Gastrocnemius medialis (tissue), 4 donors: Measurements from ENCODE around the gene ARHGEF6. TPM values are rescaled to one million over a fixed set of nuclear protein-coding genes. Genes with fewer than 3 reads are reported as not detected.

ENCODE experiments used
- ATAC-seq, 2 donors: fragments of 150-250 bp; one replicate each; pipeline ENCODE4 v1.9.1; 2016
- DNase-seq, 2 donors: peaks; one replicate each; pipeline ENCODE4 v3.0.0-alpha.2; 2019
- H3K27ac ChIP-seq, 4 donors: fragments of 200-600 bp; sonication (generic); 1 replicate in 1 of 4; 2 replicates in 3 of 4; pipeline ENCODE4 v1.5.1; 2016 to 2018; ENCODE audit warnings: mild to moderate bottlenecking in 2 of 4, moderate library complexity in 1 of 4
- H3K27me3 ChIP-seq, 3 donors: fragments of 200-600 bp; sonication (generic) in 2 of 3; 1 replicate in 1 of 3; 2 replicates in 2 of 3; pipeline versions ENCODE4 v1.5.1 to v1.6.0; 2016 to 2019; ENCODE audit warnings: mild to moderate bottlenecking in 1 of 3, moderate library complexity in 1 of 3
- H3K36me3 ChIP-seq, 2 donors: fragments of 200-600 bp; sonication (generic) in 1 of 2; one replicate each; pipeline ENCODE4 v1.5.1; 2017 to 2018
- H3K4me1 ChIP-seq, 2 donors: fragments of 200-600 bp; sonication (generic) in 1 of 2; one replicate each; pipeline ENCODE4 v1.5.1; 2016 to 2017; ENCODE audit warnings: mild to moderate bottlenecking in 2 of 2
- H3K4me3 ChIP-seq, 4 donors: fragments of 200-600 bp; sonication (generic) in 3 of 4; 1 replicate in 1 of 4; 2 replicates in 3 of 4; pipeline ENCODE4 v1.5.1; 2016 to 2019; ENCODE audit warnings: mild to moderate bottlenecking in 2 of 4
- H3K9me3 ChIP-seq, 3 donors: fragments of 200-600 bp; sonication (generic) in 2 of 3; 1 replicate in 1 of 3; 2 replicates in 2 of 3; pipeline ENCODE4 v1.5.1; 2016 to 2019
- CTCF ChIP-seq, 5 experiments: fragments of 450-650 bp in 3 of 5; fragments of 200-600 bp in 2 of 5; sonication (generic) in 2 of 5; IDR thresholded peaks in 4 of 5; conservative IDR thresholded peaks in 1 of 5; 1 replicate in 4 of 5; 2 replicates in 1 of 5; pipeline ENCODE4 v1.5.1; 2016 to 2019; ENCODE audit warnings: antibody characterized with exemption in 5 of 5, mild to moderate bottlenecking in 3 of 5, moderate library complexity in 3 of 5
- POLR2A ChIP-seq, 2 donors: fragments of 450-650 bp; IDR thresholded peaks; one replicate each; pipeline ENCODE4 v1.6.1; 2017; ENCODE audit warnings: antibody characterized with exemption in 2 of 2, mild to moderate bottlenecking in 2 of 2, moderate library complexity in 2 of 2
- in situ Hi-C, 4 donors: fragments of 200-750 bp; cut with MboI; loops; one replicate each; pipeline versions ENCODE4 v1.15.0 to v1.8.0; 2017; ENCODE audit warnings: low sequenced_read_pairs in 4 of 4
- intact Hi-C: fragments of 100-400 bp; cut with DNase I; formaldehyde crosslinking; loops from one replicate; pipeline ENCODE4 v1.15.1; 2023; ENCODE audit warnings: low total_unique reads
- total RNA-seq, 4 donors: library from RNA; depleted of rRNA; stranded (reverse); fragments of >200 nt; gene quantifications; one replicate each; pipeline versions ENCODE4 v1.1.0 to v1.2.3, GENCODE V29; 2016

Gene ARHGEF6
- total RNA-seq, 4 donors from 2014 or later: 15.0 to 29.9 (median 24.5) TPM

- no peaks in the 10 kb centered on the region for H3K27me3 ChIP-seq
- in situ Hi-C loops: no loop called here
- no peak overlapping the region for H3K27ac ChIP-seq
- no peaks in the 10 kb centered on the region for H3K36me3 ChIP-seq
- DNase-seq (no peak), ATAC-seq (no peak)
- no peak overlapping the region for H3K4me3 ChIP-seq
- peaks cover 0 to 4% of the 10 kb centered on the region in 2 donors for H3K4me1 ChIP-seq
- intact Hi-C loops: no loop called here
- H3K9me3 ChIP-seq: no peaks in the 10 kb centered on the region
- TF ChIP-seq POLR2A (IDR thresholded peaks at IDR 0.05) (no peak), CTCF (IDR thresholded peaks at IDR 0.05 in 4 of 5, conservative IDR thresholded peaks at IDR 0.05 in 1 of 5) (no peak)
Observed at GRCh38 chrX:136650811-136651210, 129.9 kb downstream of the ARHGEF6 start.

- in situ Hi-C loops (no loop called here), intact Hi-C loops (no loop called here)
- TF ChIP-seq POLR2A (IDR thresholded peaks at IDR 0.05) (no peak), CTCF (IDR thresholded peaks at IDR 0.05 in 4 of 5, conservative IDR thresholded peaks at IDR 0.05 in 1 of 5) (no peak)
- ATAC-seq: no peak
- no peak for DNase-seq
- H3K4me3 ChIP-seq: no peak within 1 kb of the TSS
- H3K9me3 ChIP-seq: no peaks in the 10 kb centered on the region
- H3K36me3 ChIP-seq: no peaks in the 10 kb centered on the region
- no peak within 1 kb of the TSS for H3K27ac ChIP-seq
- peaks cover 0 to 4% of the 10 kb centered on the region in 2 donors for H3K4me1 ChIP-seq
- H3K27me3 ChIP-seq: no peaks in the 10 kb centered on the region
Observed at GRCh38 chrX:136647677-136648360, 132.9 kb downstream of the ARHGEF6 start, which contains the start of gene CD40LG. Gene CD40LG, plus strand, starts transcription at chrX:136648158. Its CDS starts 91 bp downstream, at chrX:136648249.

GRCh38 chrX:136646602-136647239 lies 134.0 kb downstream of the ARHGEF6 start:
- TF ChIP-seq CTCF (IDR thresholded peaks at IDR 0.05 in 4 of 5, conservative IDR thresholded peaks at IDR 0.05 in 1 of 5) (no peak), POLR2A (IDR thresholded peaks at IDR 0.05) (no peak)
- H3K36me3 ChIP-seq: no peaks in the 10 kb centered on the region
- no peak overlapping the region for H3K4me3 ChIP-seq
- H3K9me3 ChIP-seq: no peaks in the 10 kb centered on the region
- no peaks in the 10 kb centered on the region for H3K4me1 ChIP-seq
- in situ Hi-C loops (no loop called here), intact Hi-C loops (no loop called here)
- DNase-seq: no peak
- no peak for ATAC-seq
- H3K27ac ChIP-seq: no peak overlapping the region
- no peaks in the 10 kb centered on the region for H3K27me3 ChIP-seq

GRCh38 chrX:136643243-136643642 lies 137.5 kb downstream of the ARHGEF6 start:
- Histone ChIP-seq H3K27ac (no peak overlapping the region), H3K27me3 (no peaks in the 10 kb centered on the region), H3K9me3 (no peaks in the 10 kb centered on the region), H3K4me1 (no peaks in the 10 kb centered on the region), H3K36me3 (no peaks in the 10 kb centered on the region), H3K4me3 (no peak overlapping the region)
- TF ChIP-seq POLR2A (IDR thresholded peaks at IDR 0.05) (no peak), CTCF (IDR thresholded peaks at IDR 0.05 in 4 of 5, conservative IDR thresholded peaks at IDR 0.05 in 1 of 5) (no peak)
- intact Hi-C loops: no loop called here
- ATAC-seq (no peak), DNase-seq (no peak)
- in situ Hi-C loops: no loop called here
